PFSK-1 (cell line): ENCODE measurements around the gene INS.

ENCODE experiments used
- POLR2AphosphoS5 ChIP-seq: IDR thresholded peaks from 2 replicates; pipeline ENCODE4 v1.6.1; 2012; ENCODE audit warnings: low read depth, mild to moderate bottlenecking, control low read depth, low read length, moderate library complexity
- TF ChIP-seq, protein P1 (sequence below), 2 experiments: IDR thresholded peaks; 2 replicates each; pipeline versions ENCODE4 v1.6.1 to v1.8.0; 2011 to 2012; ENCODE audit warnings: low read depth in 2 of 2, low read length in 2 of 2, control low read depth in 1 of 2, inconsistent platforms in 1 of 2, mild to moderate bottlenecking in 1 of 2, moderate library complexity in 1 of 2; ENCODE audit not compliant: insufficient read depth in 1 of 2

DNA sequence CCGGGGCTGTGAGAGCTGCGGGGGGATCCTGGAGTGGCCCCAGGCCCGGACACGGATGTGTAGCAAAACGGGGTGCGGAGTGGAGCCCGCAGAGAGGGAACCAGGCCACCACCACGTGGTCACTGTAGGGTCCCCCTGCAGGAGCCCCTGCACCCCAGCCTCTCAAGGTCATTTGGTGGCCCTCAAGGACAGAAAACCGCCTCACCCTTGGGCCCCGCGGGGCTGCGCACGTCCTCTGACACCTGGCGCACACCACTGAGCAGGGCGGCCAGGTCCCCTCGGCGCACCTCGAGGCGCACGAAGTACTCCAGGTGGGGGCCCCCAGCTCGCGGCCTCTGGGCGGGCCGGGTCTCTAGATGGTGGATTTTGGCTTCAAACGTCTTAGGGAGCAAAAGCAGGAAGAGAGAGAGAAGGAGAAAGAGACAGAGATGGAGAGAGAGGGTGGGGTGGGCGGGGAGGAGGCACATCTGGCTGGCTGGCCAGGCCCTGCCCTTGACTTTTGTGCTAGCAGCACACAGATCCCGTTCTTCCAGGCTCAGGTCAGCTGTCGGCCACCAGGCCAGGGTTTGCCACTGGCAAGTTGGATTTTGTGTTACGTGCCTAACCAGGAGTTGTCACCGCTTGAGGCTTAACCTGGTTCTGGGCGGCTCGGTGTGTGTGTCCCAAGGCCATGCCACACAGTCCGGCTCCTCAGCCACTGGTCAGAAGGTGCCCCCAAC, 7.4 kb upstream of the INS start:
- no peak for TF ChIP-seq POLR2AphosphoS5
- TF ChIP-seq, protein P1, sequence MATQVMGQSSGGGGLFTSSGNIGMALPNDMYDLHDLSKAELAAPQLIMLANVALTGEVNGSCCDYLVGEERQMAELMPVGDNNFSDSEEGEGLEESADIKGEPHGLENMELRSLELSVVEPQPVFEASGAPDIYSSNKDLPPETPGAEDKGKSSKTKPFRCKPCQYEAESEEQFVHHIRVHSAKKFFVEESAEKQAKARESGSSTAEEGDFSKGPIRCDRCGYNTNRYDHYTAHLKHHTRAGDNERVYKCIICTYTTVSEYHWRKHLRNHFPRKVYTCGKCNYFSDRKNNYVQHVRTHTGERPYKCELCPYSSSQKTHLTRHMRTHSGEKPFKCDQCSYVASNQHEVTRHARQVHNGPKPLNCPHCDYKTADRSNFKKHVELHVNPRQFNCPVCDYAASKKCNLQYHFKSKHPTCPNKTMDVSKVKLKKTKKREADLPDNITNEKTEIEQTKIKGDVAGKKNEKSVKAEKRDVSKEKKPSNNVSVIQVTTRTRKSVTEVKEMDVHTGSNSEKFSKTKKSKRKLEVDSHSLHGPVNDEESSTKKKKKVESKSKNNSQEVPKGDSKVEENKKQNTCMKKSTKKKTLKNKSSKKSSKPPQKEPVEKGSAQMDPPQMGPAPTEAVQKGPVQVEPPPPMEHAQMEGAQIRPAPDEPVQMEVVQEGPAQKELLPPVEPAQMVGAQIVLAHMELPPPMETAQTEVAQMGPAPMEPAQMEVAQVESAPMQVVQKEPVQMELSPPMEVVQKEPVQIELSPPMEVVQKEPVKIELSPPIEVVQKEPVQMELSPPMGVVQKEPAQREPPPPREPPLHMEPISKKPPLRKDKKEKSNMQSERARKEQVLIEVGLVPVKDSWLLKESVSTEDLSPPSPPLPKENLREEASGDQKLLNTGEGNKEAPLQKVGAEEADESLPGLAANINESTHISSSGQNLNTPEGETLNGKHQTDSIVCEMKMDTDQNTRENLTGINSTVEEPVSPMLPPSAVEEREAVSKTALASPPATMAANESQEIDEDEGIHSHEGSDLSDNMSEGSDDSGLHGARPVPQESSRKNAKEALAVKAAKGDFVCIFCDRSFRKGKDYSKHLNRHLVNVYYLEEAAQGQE (IDR thresholded peaks at IDR 0.05; ENCODE audit: insufficient read depth in 1 of 2, low read depth in 2 of 2, low read length in 2 of 2), result no peak
